ENCODE results near the gene ZC3H7B.
A peak's percentile ranks its signal among the peaks of the same experiment; 100 is the strongest.

The ZC3H7B gene

GRCh38 chr22:41356430-41357028 lies 55.2 kb downstream of the ZC3H7B start:
- no peak for DNase-seq (ENCODE audit: low spot score)

- no peak for DNase-seq (ENCODE audit: low spot score)
Observed at GRCh38 chr22:41357191-41357590, 55.9 kb downstream of the ZC3H7B start.

- no peak for DNase-seq (ENCODE audit: low spot score)
Observed at GRCh38 chr22:41358927-41359326, 57.6 kb downstream of the ZC3H7B start.

GRCh38 chr22:41359376-41359775 lies 58.1 kb downstream of the ZC3H7B start:
- DNase-seq (ENCODE audit: low spot score) = no peak

- DNase-seq (ENCODE audit: low spot score) = no peak
Observed at GRCh38 chr22:41360126-41360525, 58.8 kb downstream of the ZC3H7B start.

GRCh38 chr22:41361716-41362310 lies 60.5 kb downstream of the ZC3H7B start:
- no peak for DNase-seq (ENCODE audit: low spot score)

- no peak for DNase-seq (ENCODE audit: low spot score)
Observed at GRCh38 chr22:41362615-41363014, 61.3 kb downstream of the ZC3H7B start.

- DNase-seq (ENCODE audit: low spot score) = no peak
Observed at GRCh38 chr22:41364233-41364632, 62.9 kb downstream of the ZC3H7B start.

- no peak for DNase-seq (ENCODE audit: low spot score)
Observed at GRCh38 chr22:41364955-41365354, 63.6 kb downstream of the ZC3H7B start.

- DNase-seq (ENCODE audit: low spot score) = no peak
Observed at GRCh38 chr22:41365425-41365824, 64.1 kb downstream of the ZC3H7B start.

GRCh38 chr22:41366323-41367029 lies 65.2 kb downstream of the ZC3H7B start:
- DNase-seq (ENCODE audit: low spot score) = no peak

- peak; percentile 97 for DNase-seq (ENCODE audit: low spot score)
Observed at GRCh38 chr22:41367039-41367679, 65.8 kb downstream of the ZC3H7B start.

GRCh38 chr22:41367680-41368542 lies 66.6 kb downstream of the ZC3H7B start:
- peak; percentile 60 for DNase-seq (ENCODE audit: low spot score)

- DNase-seq (ENCODE audit: low spot score) = no peak
Observed at GRCh38 chr22:41368543-41369423, 67.5 kb downstream of the ZC3H7B start.

- DNase-seq (ENCODE audit: low spot score) = no peak
Observed at GRCh38 chr22:41369424-41369745, 68.1 kb downstream of the ZC3H7B start.

- no peak for DNase-seq (ENCODE audit: low spot score)
Observed at GRCh38 chr22:41369837-41370236, 68.5 kb downstream of the ZC3H7B start.

- no peak for DNase-seq (ENCODE audit: low spot score)
Observed at GRCh38 chr22:41377846-41378245, 76.5 kb downstream of the ZC3H7B start.

GRCh38 chr22:41380993-41381328 lies 79.6 kb downstream of the ZC3H7B start:
- peak; percentile 87 for DNase-seq (ENCODE audit: low spot score)

- peak; percentile 100 for DNase-seq (ENCODE audit: low spot score)
Observed at GRCh38 chr22:41381329-41382097, 80.2 kb downstream of the ZC3H7B start, which contains the start of gene TEF. TSS of gene TEF (plus strand) at chr22:41381942. CDS start at chr22:41382045, 103 bp downstream.

- DNase-seq (ENCODE audit: low spot score) = peak; percentile 90
Observed at GRCh38 chr22:41382098-41382578, 80.8 kb downstream of the ZC3H7B start.
